Ishikawa (cell line): ENCODE data around the gene ZMYND15.

Experiments used
- CEBPB ChIP-seq: IDR thresholded peaks from 2 replicates; pipeline ENCODE4 v1.6.1; 2012
- CREB1 ChIP-seq: IDR thresholded peaks from 2 replicates; pipeline ENCODE4 v1.6.1; 2012; ENCODE audit warnings: low read depth
- EGR1 ChIP-seq: IDR thresholded peaks from 2 replicates; pipeline ENCODE4 v1.6.1; 2012
- EP300 ChIP-seq: IDR thresholded peaks from 2 replicates; pipeline ENCODE4 v1.6.1; 2012; ENCODE audit warnings: borderline replicate concordance
- FOXM1 ChIP-seq: IDR thresholded peaks from 2 replicates; pipeline ENCODE4 v1.6.1; 2012; ENCODE audit warnings: low read depth, borderline replicate concordance
- NFIC ChIP-seq: IDR thresholded peaks from 2 replicates; pipeline ENCODE4 v1.6.1; 2012
- RAD21 ChIP-seq: IDR thresholded peaks from 2 replicates; pipeline ENCODE4 v1.6.1; 2012; ENCODE audit warnings: low read depth
- TAF1 ChIP-seq: IDR thresholded peaks from 2 replicates; pipeline ENCODE4 v1.6.1; 2012; ENCODE audit warnings: low read depth, mild to moderate bottlenecking
- TCF12 ChIP-seq: IDR thresholded peaks from 2 replicates; pipeline ENCODE4 v1.6.1; 2012; ENCODE audit warnings: low read depth
- TEAD4 ChIP-seq: IDR thresholded peaks from 2 replicates; pipeline ENCODE4 v1.6.1; 2012
- YY1 ChIP-seq: IDR thresholded peaks from 2 replicates; pipeline ENCODE4 v1.6.1; 2012; ENCODE audit warnings: low read depth
- ZBTB7A ChIP-seq: IDR thresholded peaks from 2 replicates; pipeline ENCODE4 v1.6.1; 2012; ENCODE audit warnings: low read depth
- TF ChIP-seq, protein P1 (sequence below): IDR thresholded peaks from 2 replicates; pipeline ENCODE4 v1.6.1; 2012
- TF ChIP-seq, protein P2 (sequence below): IDR thresholded peaks from 2 replicates; pipeline ENCODE4 v1.6.1; 2012; ENCODE audit warnings: low read depth, mild to moderate bottlenecking
- TF ChIP-seq, protein P3 (sequence below): IDR thresholded peaks from 2 replicates; pipeline ENCODE4 v1.6.1; 2012

The ZMYND15 gene

DNA sequence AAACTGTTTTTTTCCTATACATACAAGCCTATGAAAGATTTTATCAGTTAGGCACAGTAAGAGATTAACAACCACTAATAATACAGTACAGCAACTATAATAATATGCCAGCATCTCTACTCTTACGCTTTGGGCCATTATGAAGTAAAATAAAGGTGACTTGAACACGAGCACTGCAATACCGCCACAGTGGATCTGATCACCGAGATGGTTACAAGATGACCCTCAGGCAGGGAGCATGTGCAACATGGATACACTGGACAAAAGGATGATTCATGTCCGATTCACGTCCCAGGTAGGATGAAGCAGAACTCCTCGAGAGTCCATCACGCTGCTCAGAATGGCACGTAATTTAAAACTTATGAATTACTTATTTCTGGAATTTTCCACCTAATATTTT lies 46.2 kb upstream of the ZMYND15 start:
- TF ChIP-seq CEBPB, result no peak
- TF ChIP-seq, protein P1, sequence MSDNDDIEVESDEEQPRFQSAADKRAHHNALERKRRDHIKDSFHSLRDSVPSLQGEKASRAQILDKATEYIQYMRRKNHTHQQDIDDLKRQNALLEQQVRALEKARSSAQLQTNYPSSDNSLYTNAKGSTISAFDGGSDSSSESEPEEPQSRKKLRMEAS, result no peak
- no peak for TF ChIP-seq EP300
- TF ChIP-seq EGR1, result no peak
- TF ChIP-seq, protein P2, sequence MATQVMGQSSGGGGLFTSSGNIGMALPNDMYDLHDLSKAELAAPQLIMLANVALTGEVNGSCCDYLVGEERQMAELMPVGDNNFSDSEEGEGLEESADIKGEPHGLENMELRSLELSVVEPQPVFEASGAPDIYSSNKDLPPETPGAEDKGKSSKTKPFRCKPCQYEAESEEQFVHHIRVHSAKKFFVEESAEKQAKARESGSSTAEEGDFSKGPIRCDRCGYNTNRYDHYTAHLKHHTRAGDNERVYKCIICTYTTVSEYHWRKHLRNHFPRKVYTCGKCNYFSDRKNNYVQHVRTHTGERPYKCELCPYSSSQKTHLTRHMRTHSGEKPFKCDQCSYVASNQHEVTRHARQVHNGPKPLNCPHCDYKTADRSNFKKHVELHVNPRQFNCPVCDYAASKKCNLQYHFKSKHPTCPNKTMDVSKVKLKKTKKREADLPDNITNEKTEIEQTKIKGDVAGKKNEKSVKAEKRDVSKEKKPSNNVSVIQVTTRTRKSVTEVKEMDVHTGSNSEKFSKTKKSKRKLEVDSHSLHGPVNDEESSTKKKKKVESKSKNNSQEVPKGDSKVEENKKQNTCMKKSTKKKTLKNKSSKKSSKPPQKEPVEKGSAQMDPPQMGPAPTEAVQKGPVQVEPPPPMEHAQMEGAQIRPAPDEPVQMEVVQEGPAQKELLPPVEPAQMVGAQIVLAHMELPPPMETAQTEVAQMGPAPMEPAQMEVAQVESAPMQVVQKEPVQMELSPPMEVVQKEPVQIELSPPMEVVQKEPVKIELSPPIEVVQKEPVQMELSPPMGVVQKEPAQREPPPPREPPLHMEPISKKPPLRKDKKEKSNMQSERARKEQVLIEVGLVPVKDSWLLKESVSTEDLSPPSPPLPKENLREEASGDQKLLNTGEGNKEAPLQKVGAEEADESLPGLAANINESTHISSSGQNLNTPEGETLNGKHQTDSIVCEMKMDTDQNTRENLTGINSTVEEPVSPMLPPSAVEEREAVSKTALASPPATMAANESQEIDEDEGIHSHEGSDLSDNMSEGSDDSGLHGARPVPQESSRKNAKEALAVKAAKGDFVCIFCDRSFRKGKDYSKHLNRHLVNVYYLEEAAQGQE, result no peak
- TF ChIP-seq RAD21, result no peak
- TF ChIP-seq, protein P3, sequence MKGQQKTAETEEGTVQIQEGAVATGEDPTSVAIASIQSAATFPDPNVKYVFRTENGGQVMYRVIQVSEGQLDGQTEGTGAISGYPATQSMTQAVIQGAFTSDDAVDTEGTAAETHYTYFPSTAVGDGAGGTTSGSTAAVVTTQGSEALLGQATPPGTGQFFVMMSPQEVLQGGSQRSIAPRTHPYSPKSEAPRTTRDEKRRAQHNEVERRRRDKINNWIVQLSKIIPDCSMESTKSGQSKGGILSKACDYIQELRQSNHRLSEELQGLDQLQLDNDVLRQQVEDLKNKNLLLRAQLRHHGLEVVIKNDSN, result no peak
- no peak for TF ChIP-seq TCF12

DNA sequence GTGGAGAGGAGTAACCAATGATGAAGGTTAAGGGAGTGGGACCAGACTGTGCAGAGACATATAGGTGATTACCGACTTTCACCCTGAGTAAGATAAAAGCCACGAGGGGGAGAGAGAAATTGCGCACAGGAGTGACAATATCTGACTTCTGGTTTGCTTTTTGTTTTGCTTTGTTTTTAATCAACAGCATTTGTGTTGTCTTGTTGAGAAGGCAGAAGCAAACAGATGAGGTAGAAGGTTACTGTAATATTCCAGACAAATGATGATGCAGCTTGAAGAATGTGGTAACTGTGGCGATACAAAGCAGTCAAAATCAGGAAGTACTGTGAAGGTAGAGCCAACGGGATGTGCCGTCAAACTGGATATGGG lies 43.2 kb upstream of the ZMYND15 start:
- no peak for TF ChIP-seq YY1
- TF ChIP-seq ZBTB7A, result no peak
- no peak for TF ChIP-seq TEAD4
- TF ChIP-seq, protein P3, result no peak
- TF ChIP-seq, protein P1, result no peak
- TF ChIP-seq EP300, result no peak
- no peak for TF ChIP-seq CREB1
- TF ChIP-seq NFIC, result no peak
- no peak for TF ChIP-seq TCF12
- TF ChIP-seq, protein P2, result no peak
- TF ChIP-seq EGR1, result no peak
- no peak for TF ChIP-seq CEBPB
- no peak for TF ChIP-seq TAF1
- TF ChIP-seq RAD21, result no peak
- no peak for TF ChIP-seq FOXM1

DNA sequence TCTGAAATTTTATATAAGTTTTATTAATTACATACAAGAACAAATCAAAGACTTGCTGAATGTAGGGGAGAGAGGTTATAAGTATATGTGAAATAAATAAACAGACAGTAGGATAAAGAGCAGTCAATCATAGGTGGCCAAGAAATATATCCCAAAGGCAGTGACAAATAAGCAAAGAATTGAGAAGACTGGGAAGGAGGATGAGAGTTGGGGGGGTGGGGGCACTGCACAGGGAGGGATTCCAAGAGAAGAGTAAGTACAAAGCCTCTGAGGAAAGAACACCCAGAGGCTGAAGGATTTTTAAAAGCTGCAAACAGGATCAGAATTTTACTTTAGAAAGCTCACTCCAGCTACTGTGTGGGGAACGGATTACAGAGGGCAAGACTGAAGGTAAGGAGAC lies 38.5 kb upstream of the ZMYND15 start:
- TF ChIP-seq TAF1, result no peak
- no peak for TF ChIP-seq TCF12
- TF ChIP-seq, protein P2, result no peak
- no peak for TF ChIP-seq YY1
- TF ChIP-seq TEAD4, result no peak
- TF ChIP-seq FOXM1, result no peak

DNA sequence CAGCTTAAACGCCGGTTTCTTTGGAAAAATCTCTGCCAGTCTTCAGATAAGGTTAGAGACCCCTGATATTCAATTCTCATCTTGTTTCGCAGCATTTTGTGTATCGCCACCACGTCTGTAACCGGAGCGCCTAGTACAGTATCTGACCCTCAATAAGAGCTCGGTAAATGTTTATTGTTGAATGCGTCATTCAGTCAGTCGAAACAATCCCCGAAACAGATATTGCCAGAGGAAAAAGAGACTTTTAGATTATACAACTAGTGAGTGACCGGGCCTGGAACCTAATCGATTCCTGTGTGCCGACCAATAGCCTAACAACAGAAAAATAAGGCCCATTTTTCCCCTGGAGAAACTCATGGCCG lies 36.3 kb upstream of the ZMYND15 start:
- TF ChIP-seq EP300, result no peak
- no peak for TF ChIP-seq NFIC
- TF ChIP-seq FOXM1, result no peak
- TF ChIP-seq, protein P2, result no peak
- no peak for TF ChIP-seq CEBPB
- no peak for TF ChIP-seq YY1
- TF ChIP-seq RAD21, result no peak
- TF ChIP-seq, protein P1, result no peak
- TF ChIP-seq EGR1, result no peak
- no peak for TF ChIP-seq CREB1
- TF ChIP-seq, protein P3, result no peak
- no peak for TF ChIP-seq TEAD4
- no peak for TF ChIP-seq ZBTB7A
